ACC112 (cell line): ENCODE data around the gene CYP19A1.
A peak's percentile ranks its signal among the peaks of the same experiment; 100 is the strongest.

ENCODE experiments used
- H2AFZ ChIP-seq: fragments of 200-600 bp; sonication (generic); one replicate; pipeline ENCODE4 v1.6.0; 2017; ENCODE audit warnings: antibody characterized with exemption, low read length; ENCODE audit not compliant: unreplicated experiment
- H3K27ac ChIP-seq: fragments of 200-600 bp; sonication (generic); 2 replicates; pipeline ENCODE4 v1.5.1; 2014; ENCODE audit warnings: low read depth, mild to moderate bottlenecking, antibody characterized with exemption, low read length, moderate library complexity
- H3K27me3 ChIP-seq: fragments of 200-600 bp; sonication (generic); 2 replicates; pipeline ENCODE4 v1.6.1; 2014; ENCODE audit warnings: mild to moderate bottlenecking, antibody characterized with exemption, low read length, moderate library complexity, mixed read lengths; ENCODE audit not compliant: insufficient read depth
- H3K36me3 ChIP-seq: fragments of 200-600 bp; sonication (generic); 2 replicates; pipeline ENCODE4 v1.6.1; 2016; ENCODE audit warnings: mild to moderate bottlenecking, antibody characterized with exemption, low read length, moderate library complexity, mixed read lengths; ENCODE audit not compliant: insufficient read depth
- H3K4me1 ChIP-seq: fragments of 200-600 bp; sonication (generic); one replicate; pipeline ENCODE4 v1.6.1; 2016; ENCODE audit warnings: low read length, mixed read lengths; ENCODE audit not compliant: insufficient read depth, unreplicated experiment, control insufficient read depth
- H3K4me3 ChIP-seq: fragments of 200-600 bp; sonication (generic); 2 replicates; pipeline ENCODE4 v1.5.1; 2014; ENCODE audit warnings: mild to moderate bottlenecking, low read depth, low read length
- H3K79me2 ChIP-seq: fragments of 200-600 bp; sonication (generic); one replicate; pipeline ENCODE4 v1.6.0; 2016; ENCODE audit warnings: low read length; ENCODE audit not compliant: control insufficient read depth, unreplicated experiment, insufficient read depth

Gene CYP19A1

DNA sequence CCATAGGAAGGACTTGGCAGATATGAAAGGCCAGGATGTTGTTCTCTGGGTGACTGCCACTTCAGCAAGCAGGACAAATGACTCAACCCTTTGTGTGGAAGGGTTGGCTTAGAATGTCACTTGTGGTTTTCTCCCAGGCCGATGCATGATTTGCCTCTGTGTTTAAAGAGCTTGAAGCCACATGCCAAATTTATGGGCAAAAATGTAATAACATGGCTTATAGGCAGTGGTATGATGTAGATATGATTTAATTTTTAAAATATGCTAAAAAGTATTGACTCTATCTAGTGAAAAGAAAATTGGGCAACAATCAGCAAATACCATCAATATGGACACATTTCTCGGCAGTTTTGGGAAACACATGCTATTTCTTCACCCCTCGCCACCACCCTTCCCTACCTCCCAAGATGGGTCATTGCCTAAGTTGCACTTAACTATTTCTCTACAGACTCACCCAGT lies 114.6 kb downstream of the CYP19A1 start:
- H2AFZ ChIP-seq = no peak overlapping the region
- no peaks in the 10 kb centered on the region for H3K79me2 ChIP-seq
- peak overlapping the region; percentile 28; the same call in 1 of the 2 replicates for H3K4me3 ChIP-seq
- no peaks in the 10 kb centered on the region for H3K36me3 ChIP-seq
- peak overlapping the region; percentile 78 for H3K27ac ChIP-seq
- H3K4me1 ChIP-seq = peaks cover 38% of the 10 kb centered on the region
- no peaks in the 10 kb centered on the region for H3K27me3 ChIP-seq

- Histone ChIP-seq H3K27me3 (no peaks in the 10 kb centered on the region), H3K27ac (no peak overlapping the region), H3K4me1 (peaks cover 6% of the 10 kb centered on the region), H2AFZ (no peak overlapping the region), H3K4me3 (no peak overlapping the region), H3K79me2 (no peaks in the 10 kb centered on the region), H3K36me3 (no peaks in the 10 kb centered on the region)
Measured at GRCh38 chr15:51218299-51218938, 120.0 kb downstream of the CYP19A1 start.

- no peak overlapping the region for H3K4me3 ChIP-seq
Measured at GRCh38 chr15:51212909-51213308, 125.5 kb downstream of the CYP19A1 start.

DNA sequence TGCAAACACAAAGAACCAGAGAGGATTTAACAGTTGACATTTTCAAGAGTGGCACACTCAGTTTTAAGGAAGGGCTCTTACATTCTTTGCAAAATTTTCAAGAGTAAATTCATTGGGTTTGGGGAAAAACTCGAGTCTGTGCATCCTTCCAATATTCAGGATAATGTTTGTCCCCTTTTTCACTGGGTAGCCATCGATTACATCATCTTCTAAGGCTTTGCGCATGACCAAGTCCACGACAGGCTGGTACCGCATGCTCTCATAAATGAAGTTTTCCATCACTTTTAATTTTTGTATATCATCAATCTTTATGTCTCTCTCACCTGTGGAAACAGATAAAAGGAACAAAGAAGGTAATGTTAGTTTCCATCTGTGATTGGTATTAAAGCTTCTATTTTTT lies 126.2 kb downstream of the CYP19A1 start:
- H3K4me1 ChIP-seq = no peaks in the 10 kb centered on the region
- H3K27me3 ChIP-seq = no peaks in the 10 kb centered on the region
- no peak overlapping the region for H2AFZ ChIP-seq
- no peaks in the 10 kb centered on the region for H3K79me2 ChIP-seq
- no peaks in the 10 kb centered on the region for H3K36me3 ChIP-seq
- no peak overlapping the region for H3K4me3 ChIP-seq
- no peak overlapping the region for H3K27ac ChIP-seq

More at GRCh38 chr15:51212909-51213308, 125.5 kb downstream of the CYP19A1 start:
- no peaks in the 10 kb centered on the region for H3K36me3 ChIP-seq
- no peaks in the 10 kb centered on the region for H3K79me2 ChIP-seq
- H3K4me1 ChIP-seq = no peaks in the 10 kb centered on the region
- H3K27me3 ChIP-seq = no peaks in the 10 kb centered on the region
- no peak overlapping the region for H3K27ac ChIP-seq
- no peak overlapping the region for H2AFZ ChIP-seq

DNA sequence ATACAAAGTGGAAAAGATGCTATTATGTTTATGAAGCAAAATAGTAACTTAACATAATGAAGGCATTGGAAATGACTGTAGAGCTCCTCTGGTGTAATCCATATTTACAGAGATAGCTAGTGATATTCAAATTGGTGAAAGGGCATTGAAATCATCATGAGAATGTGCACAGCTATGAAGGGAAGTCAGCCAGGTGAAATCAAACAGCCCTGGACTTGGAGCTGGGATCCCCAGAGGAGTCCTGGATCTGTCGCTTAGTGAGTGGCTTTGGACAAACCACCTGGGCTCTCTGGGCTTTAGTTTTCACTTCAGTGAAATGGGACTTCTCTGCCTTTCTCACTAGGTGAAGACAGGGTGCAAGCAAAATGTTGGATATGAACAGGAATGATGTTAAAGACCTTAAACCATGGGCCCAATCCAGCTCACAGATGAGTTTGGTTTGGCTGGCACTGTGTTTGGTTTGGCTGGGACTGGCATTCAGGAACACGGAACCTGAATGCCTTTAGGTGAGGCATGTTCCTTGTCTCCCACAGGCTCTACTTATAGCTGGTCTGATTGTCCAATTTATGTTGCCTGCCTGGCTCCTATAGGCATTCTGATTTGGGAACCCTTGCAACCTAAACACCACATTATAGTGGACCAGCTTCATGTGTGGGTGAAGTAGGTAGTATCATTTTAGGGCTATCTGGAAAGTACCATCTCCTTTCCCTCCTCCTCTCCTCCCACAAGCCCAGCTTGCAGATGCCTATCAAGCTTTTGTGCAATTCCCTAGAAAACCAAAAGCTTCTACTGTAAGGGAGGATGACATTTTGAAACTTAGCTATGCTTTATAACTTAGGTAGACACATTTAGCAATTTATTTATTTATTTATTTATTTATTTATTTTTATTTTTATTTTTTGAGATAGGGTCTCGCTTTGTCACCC lies 133.1 kb downstream of the CYP19A1 start:
- Histone ChIP-seq H3K4me3 (no peak overlapping the region), H3K27ac (no peak overlapping the region), H3K79me2 (no peaks in the 10 kb centered on the region), H3K4me1 (peaks cover 30% of the 10 kb centered on the region), H3K27me3 (no peaks in the 10 kb centered on the region), H3K36me3 (no peaks in the 10 kb centered on the region), H2AFZ (no peak overlapping the region)

GRCh38 chr15:51203797-51204196 lies 134.6 kb downstream of the CYP19A1 start:
- Histone ChIP-seq H3K27ac (peak overlapping the region; percentile 72), H2AFZ (peak overlapping the region; percentile 16), H3K4me3 (no peak overlapping the region), H3K27me3 (no peaks in the 10 kb centered on the region), H3K4me1 (peaks cover 30% of the 10 kb centered on the region), H3K79me2 (no peaks in the 10 kb centered on the region), H3K36me3 (no peaks in the 10 kb centered on the region)

GRCh38 chr15:51202783-51203182 lies 135.6 kb downstream of the CYP19A1 start:
- Histone ChIP-seq H3K27me3 (no peaks in the 10 kb centered on the region), H3K4me3 (no peak overlapping the region), H2AFZ (no peak overlapping the region)

DNA sequence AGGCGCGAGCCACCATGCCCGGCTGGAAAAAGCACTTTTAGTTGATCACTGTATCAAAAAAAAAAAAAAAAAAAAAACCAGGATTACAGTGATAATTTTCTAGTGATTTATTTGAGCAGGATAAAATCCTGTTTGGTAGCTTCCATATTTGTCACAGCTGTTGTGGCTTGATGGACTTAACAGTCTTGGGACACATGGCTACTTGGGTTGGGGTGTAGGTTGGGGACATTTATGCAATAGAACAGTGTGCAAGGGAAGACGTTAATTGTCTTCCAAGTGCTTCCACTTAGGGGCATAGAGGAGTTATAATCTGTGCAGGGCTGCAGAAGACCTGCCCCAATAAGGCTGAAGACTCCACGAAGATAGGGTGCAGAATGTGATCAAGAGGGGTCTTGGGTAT lies 136.8 kb downstream of the CYP19A1 start:
- Histone ChIP-seq H3K4me1 (peaks cover 30% of the 10 kb centered on the region), H3K4me3 (no peak overlapping the region), H2AFZ (no peak overlapping the region), H3K79me2 (no peaks in the 10 kb centered on the region), H3K27me3 (no peaks in the 10 kb centered on the region), H3K36me3 (no peaks in the 10 kb centered on the region), H3K27ac (no peak overlapping the region)

More at GRCh38 chr15:51202783-51203182, 135.6 kb downstream of the CYP19A1 start:
- Histone ChIP-seq H3K27ac (peak overlapping the region; percentile 72; the same call in 1 of the 2 replicates), H3K79me2 (no peaks in the 10 kb centered on the region), H3K4me1 (peaks cover 30% of the 10 kb centered on the region), H3K36me3 (no peaks in the 10 kb centered on the region)

DNA sequence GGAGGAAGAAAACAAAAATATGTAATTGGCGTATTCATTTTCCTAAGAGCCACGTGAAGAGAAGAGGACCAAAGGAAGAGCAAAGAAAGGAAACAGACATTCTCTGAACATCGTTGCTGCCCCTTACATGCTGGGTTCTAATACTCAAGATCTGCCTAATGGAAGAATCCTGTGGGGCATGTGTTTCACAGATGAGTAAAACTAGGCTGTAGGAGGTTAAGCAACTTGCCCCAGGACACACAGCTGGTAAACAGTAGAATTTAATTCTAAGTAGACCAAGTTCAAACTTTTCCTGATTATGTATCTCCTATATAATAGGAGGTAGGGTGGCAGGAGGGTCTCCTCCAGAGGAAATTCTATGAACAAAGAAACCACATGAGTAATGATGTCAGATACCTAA lies 137.6 kb downstream of the CYP19A1 start:
- Histone ChIP-seq H3K4me3 (no peak overlapping the region), H2AFZ (no peak overlapping the region), H3K27ac (no peak overlapping the region), H3K79me2 (no peaks in the 10 kb centered on the region), H3K4me1 (peaks cover 30% of the 10 kb centered on the region), H3K27me3 (no peaks in the 10 kb centered on the region), H3K36me3 (no peaks in the 10 kb centered on the region)

DNA sequence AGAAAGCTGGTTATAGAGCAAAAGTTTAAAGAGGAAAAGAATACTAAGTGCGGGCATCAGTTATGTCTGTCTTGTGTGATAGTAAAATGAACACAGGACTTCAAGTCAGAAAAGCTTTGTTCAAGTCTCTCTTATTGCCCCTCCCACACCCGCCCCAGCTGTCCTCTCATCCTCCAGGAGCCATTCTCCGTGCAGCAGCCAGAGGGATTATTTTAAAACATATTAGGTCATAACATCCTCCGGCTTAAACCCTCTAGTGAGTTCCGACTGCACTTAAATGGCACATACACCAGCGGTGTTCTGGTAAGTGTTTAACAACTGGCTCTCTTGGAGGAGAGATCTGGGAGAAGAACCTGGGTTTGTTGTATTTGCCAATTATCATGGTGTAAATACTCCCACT lies 138.9 kb downstream of the CYP19A1 start:
- Histone ChIP-seq H3K79me2 (no peaks in the 10 kb centered on the region), H2AFZ (no peak overlapping the region), H3K27me3 (no peaks in the 10 kb centered on the region), H3K4me1 (peaks cover 23% of the 10 kb centered on the region), H3K36me3 (no peaks in the 10 kb centered on the region), H3K4me3 (no peak overlapping the region), H3K27ac (no peak overlapping the region)
